HEK293 (cell line): ENCODE results near the gene NR3C2.

Source experiments
- CTCF ChIA-PET: fragments of 350-600 bp; formaldehyde crosslinking; extraction: SDS; loops from one replicate; lab custom pipeline; 2021; ENCODE audit warnings: antibody characterized with exemption; lab: Yijun Ruan, JAX
- POLR2A ChIA-PET: fragments of 300-600 bp; formaldehyde crosslinking; extraction: SDS; loops from one replicate; lab custom pipeline; 2020; ENCODE audit warnings: antibody characterized with exemption, inconsistent platforms; lab: Yijun Ruan, JAX
- H3K27ac ChIP-seq: fragments of 200-500 bp; sonication (Bioruptor generic); 2 replicates; pipeline ENCODE4 v1.5.1; 2014; ENCODE audit warnings: low read depth, low read length, control low read depth, inconsistent platforms; ENCODE audit errors: extremely low read depth
- H3K36me3 ChIP-seq, 2 experiments: fragments of 200-500 bp in 1 of 2; sonication (Bioruptor generic) in 1 of 2; 1 replicate in 1 of 2; 2 replicates in 1 of 2; pipeline ENCODE4 v1.5.1; 2014 to 2017; ENCODE audit warnings: inconsistent platforms in 2 of 2, low read length in 2 of 2; ENCODE audit not compliant: control insufficient read depth in 2 of 2, insufficient read depth in 1 of 2
- H3K4me1 ChIP-seq: fragments of 200-500 bp; sonication (Bioruptor generic); 2 replicates; pipeline ENCODE4 v1.5.1; 2014; ENCODE audit warnings: mild to moderate bottlenecking, low read length, inconsistent platforms; ENCODE audit not compliant: control insufficient read depth, insufficient read depth
- H3K4me3 ChIP-seq: 2 replicates; pipeline ENCODE4 v1.5.1; 2011; ENCODE audit warnings: low read depth, mild to moderate bottlenecking, control low read depth, low read length, moderate library complexity
- H3K9me3 ChIP-seq: fragments of 200-500 bp; sonication (Bioruptor generic); 2 replicates; pipeline ENCODE4 v1.5.1; 2014; ENCODE audit warnings: low read depth, low read length, inconsistent platforms; ENCODE audit not compliant: control insufficient read depth, insufficient read depth
- HOXA7 ChIP-seq: sonication (generic); formaldehyde crosslinking; IDR thresholded peaks from 2 replicates; pipeline ENCODE4 v1.8.1; 2022; ENCODE audit warnings: missing genetic modification reagents, borderline replicate concordance
- KLF8 ChIP-seq: fragments of 450-650 bp; formaldehyde crosslinking; IDR thresholded peaks from 2 replicates; pipeline ENCODE4 v1.5.1; 2016; ENCODE audit warnings: missing biosample characterization, missing genetic modification characterization
- MYNN ChIP-seq: fragments of 450-650 bp; formaldehyde crosslinking; IDR thresholded peaks from 2 replicates; pipeline ENCODE4 v1.5.1; 2016; ENCODE audit warnings: missing biosample characterization, missing genetic modification characterization, borderline replicate concordance
- ZFHX2 ChIP-seq: fragments of 450-650 bp; formaldehyde crosslinking; conservative IDR thresholded peaks from 2 replicates; pipeline ENCODE4 v1.5.1; 2016; ENCODE audit warnings: missing biosample characterization, missing genetic modification characterization
- ZFP41 ChIP-seq: fragments of 450-650 bp; formaldehyde crosslinking; IDR thresholded peaks from 2 replicates; pipeline ENCODE4 v1.5.1; 2016; ENCODE audit warnings: missing biosample characterization, missing genetic modification characterization, borderline replicate concordance
- ZNF202 ChIP-seq: fragments of 450-650 bp; formaldehyde crosslinking; IDR thresholded peaks from 2 replicates; pipeline ENCODE4 v1.5.1; 2016; ENCODE audit warnings: missing biosample characterization, missing genetic modification characterization, borderline replicate concordance
- ZNF221 ChIP-seq: fragments of 450-650 bp; formaldehyde crosslinking; IDR thresholded peaks from 2 replicates; pipeline ENCODE4 v1.5.1; 2017; ENCODE audit warnings: missing biosample characterization, missing genetic modification characterization, borderline replicate concordance
- ZNF391 ChIP-seq: fragments of 450-650 bp; formaldehyde crosslinking; IDR thresholded peaks from 2 replicates; pipeline ENCODE4 v1.5.1; 2016; ENCODE audit warnings: low read depth, missing biosample characterization, missing genetic modification characterization, borderline replicate concordance
- ZNF48 ChIP-seq: fragments of 450-650 bp; formaldehyde crosslinking; IDR thresholded peaks from 2 replicates; pipeline ENCODE4 v1.5.1; 2016; ENCODE audit warnings: missing biosample characterization, missing genetic modification characterization
- ZNF549 ChIP-seq: fragments of 450-650 bp; IDR thresholded peaks from 2 replicates; pipeline ENCODE4 v1.5.1; 2018; ENCODE audit warnings: missing biosample characterization, missing genetic modification characterization, mild to moderate bottlenecking, inconsistent platforms, moderate library complexity
- ZNF600 ChIP-seq: fragments of 450-650 bp; formaldehyde crosslinking; IDR thresholded peaks from 2 replicates; pipeline ENCODE4 v1.5.1; 2016; ENCODE audit warnings: missing biosample characterization, missing genetic modification characterization
- ZNF623 ChIP-seq: fragments of 450-650 bp; formaldehyde crosslinking; IDR thresholded peaks from 2 replicates; pipeline ENCODE4 v1.5.1; 2016; ENCODE audit warnings: missing biosample characterization, missing genetic modification characterization
- ZNF677 ChIP-seq: fragments of 450-650 bp; IDR thresholded peaks from 2 replicates; pipeline ENCODE4 v1.5.0; 2018; ENCODE audit warnings: missing biosample characterization, mild to moderate bottlenecking, missing genetic modification characterization, moderate library complexity
- ZSCAN23 ChIP-seq: fragments of 450-650 bp; formaldehyde crosslinking; IDR thresholded peaks from 2 replicates; pipeline ENCODE4 v1.5.1; 2016; ENCODE audit warnings: missing biosample characterization, missing genetic modification characterization
- TF ChIP-seq, protein P1 (sequence below): fragments of 450-650 bp; formaldehyde crosslinking; conservative IDR thresholded peaks from 2 replicates; pipeline ENCODE4 v1.5.1; 2016; ENCODE audit warnings: low read depth, missing biosample characterization, missing genetic modification characterization
- TF ChIP-seq, protein P2 (sequence below): fragments of 450-650 bp; formaldehyde crosslinking; IDR thresholded peaks from 2 replicates; pipeline ENCODE4 v1.5.1; 2016; ENCODE audit warnings: missing biosample characterization, missing genetic modification characterization
- TF ChIP-seq, protein P3 (sequence below): fragments of 450-650 bp; formaldehyde crosslinking; IDR thresholded peaks from 2 replicates; pipeline ENCODE4 v1.5.1; 2017; ENCODE audit warnings: missing biosample characterization, missing genetic modification characterization
- TF ChIP-seq, protein P4 (sequence below): fragments of 450-650 bp; formaldehyde crosslinking; IDR thresholded peaks from 2 replicates; pipeline ENCODE4 v1.5.1; 2017; ENCODE audit warnings: missing biosample characterization, missing genetic modification characterization
- TF ChIP-seq, protein P5 (sequence below): fragments of 450-650 bp; formaldehyde crosslinking; IDR thresholded peaks from 2 replicates; pipeline ENCODE4 v1.5.0; 2017; ENCODE audit warnings: missing biosample characterization, missing genetic modification characterization, borderline replicate concordance

NR3C2 gene

DNA sequence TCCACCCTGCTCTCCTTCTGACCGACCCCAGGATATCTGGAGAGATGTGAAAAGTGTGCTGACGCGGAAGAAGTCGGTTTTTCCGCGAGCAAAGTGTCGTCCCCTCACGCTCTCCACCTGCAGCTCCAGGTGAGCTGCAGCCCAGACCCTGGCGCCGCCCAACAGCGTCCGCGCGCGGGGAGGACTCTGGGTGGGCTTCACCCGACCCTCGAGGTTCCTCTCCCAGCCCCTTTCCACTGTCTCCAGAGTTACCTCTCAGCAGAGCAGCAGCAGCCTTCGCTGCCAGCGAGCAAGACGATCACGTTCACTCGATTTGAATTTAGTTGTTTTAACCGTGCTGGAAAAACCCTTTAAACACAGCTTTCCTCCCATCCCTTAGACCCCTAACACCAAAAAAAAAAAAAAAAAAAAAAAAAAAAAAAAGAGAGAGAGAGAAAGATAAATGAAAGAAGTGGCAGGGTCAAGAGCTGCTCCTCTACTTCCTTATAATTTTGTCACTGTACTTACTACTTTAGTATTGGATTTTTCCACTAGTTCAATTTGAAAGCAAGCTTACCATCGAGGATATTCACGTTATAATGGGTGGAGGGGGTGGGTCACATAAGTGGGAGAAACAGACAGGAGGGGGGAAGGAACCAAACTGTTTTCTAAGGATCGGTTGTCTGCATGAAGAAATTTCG, 758 bp upstream of the NR3C2 start (continued):
- TF ChIP-seq, protein P1, sequence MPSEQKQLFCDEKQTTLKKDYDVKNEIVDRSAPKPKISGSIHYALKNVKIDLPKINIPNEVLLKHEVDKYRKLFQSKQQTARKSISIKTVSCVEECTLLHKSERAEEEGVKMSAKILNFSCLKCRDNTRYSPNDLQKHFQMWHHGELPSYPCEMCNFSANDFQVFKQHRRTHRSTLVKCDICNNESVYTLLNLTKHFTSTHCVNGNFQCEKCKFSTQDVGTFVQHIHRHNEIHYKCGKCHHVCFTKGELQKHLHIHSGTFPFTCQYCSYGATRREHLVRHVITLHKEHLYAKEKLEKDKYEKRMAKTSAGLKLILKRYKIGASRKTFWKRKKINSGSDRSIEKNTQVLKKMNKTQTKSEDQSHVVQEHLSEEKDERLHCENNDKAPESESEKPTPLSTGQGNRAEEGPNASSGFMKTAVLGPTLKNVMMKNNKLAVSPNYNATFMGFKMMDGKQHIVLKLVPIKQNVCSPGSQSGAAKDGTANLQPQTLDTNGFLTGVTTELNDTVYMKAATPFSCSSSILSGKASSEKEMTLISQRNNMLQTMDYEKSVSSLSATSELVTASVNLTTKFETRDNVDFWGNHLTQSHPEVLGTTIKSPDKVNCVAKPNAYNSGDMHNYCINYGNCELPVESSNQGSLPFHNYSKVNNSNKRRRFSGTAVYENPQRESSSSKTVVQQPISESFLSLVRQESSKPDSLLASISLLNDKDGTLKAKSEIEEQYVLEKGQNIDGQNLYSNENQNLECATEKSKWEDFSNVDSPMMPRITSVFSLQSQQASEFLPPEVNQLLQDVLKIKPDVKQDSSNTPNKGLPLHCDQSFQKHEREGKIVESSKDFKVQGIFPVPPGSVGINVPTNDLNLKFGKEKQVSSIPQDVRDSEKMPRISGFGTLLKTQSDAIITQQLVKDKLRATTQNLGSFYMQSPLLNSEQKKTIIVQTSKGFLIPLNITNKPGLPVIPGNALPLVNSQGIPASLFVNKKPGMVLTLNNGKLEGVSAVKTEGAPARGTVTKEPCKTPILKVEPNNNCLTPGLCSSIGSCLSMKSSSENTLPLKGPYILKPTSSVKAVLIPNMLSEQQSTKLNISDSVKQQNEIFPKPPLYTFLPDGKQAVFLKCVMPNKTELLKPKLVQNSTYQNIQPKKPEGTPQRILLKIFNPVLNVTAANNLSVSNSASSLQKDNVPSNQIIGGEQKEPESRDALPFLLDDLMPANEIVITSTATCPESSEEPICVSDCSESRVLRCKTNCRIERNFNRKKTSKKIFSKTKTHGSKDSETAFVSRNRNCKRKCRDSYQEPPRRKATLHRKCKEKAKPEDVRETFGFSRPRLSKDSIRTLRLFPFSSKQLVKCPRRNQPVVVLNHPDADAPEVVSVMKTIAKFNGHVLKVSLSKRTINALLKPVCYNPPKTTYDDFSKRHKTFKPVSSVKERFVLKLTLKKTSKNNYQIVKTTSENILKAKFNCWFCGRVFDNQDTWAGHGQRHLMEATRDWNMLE (tag by site-specific recombination) = no peak
- no peak for TF ChIP-seq MYNN (tag by site-specific recombination)
- no peak for TF ChIP-seq ZFP41
- TF ChIP-seq ZFHX2 (tag by site-specific recombination) = 0 out of 2 replicates have a peak, but pooled peaks have one; percentile 6
- TF ChIP-seq ZNF202 (tag by site-specific recombination) = no peak
- TF ChIP-seq ZNF677 = no peak
- no peak for TF ChIP-seq ZNF549 (tag by site-specific recombination)
- no peak for TF ChIP-seq KLF8 (tag by site-specific recombination)
- TF ChIP-seq, protein P2, sequence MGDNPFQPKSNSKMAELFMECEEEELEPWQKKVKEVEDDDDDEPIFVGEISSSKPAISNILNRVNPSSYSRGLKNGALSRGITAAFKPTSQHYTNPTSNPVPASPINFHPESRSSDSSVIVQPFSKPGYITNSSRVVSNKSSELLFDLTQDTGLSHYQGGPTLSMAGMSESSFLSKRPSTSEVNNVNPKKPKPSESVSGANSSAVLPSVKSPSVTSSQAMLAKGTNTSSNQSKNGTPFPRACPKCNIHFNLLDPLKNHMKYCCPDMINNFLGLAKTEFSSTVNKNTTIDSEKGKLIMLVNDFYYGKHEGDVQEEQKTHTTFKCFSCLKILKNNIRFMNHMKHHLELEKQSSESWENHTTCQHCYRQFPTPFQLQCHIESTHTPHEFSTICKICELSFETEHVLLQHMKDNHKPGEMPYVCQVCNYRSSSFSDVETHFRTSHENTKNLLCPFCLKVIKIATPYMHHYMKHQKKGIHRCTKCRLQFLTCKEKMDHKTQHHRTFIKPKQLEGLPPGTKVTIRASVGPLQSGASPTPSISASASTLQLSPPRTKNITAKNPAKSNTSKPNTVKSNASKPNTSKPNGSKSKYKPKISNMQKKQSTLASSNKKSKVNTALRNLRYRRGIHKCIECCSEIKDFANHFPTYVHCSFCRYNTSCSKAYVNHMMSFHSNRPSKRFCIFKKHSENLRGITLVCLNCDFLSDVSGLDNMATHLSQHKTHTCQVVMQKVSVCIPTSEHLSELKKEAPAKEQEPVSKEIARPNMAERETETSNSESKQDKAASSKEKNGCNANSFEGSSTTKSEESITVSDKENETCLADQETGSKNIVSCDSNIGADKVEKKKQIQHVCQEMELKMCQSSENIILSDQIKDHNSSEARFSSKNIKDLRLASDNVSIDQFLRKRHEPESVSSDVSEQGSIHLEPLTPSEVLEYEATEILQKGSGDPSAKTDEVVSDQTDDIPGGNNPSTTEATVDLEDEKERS = no peak
- TF ChIP-seq ZNF391 (tag by site-specific recombination) = peak; percentile 86; the same call in 1 of the 2 replicates
- 0 out of 2 replicates have a peak, but pooled peaks have one; percentile 9 for TF ChIP-seq ZNF600
- TF ChIP-seq, protein P3, sequence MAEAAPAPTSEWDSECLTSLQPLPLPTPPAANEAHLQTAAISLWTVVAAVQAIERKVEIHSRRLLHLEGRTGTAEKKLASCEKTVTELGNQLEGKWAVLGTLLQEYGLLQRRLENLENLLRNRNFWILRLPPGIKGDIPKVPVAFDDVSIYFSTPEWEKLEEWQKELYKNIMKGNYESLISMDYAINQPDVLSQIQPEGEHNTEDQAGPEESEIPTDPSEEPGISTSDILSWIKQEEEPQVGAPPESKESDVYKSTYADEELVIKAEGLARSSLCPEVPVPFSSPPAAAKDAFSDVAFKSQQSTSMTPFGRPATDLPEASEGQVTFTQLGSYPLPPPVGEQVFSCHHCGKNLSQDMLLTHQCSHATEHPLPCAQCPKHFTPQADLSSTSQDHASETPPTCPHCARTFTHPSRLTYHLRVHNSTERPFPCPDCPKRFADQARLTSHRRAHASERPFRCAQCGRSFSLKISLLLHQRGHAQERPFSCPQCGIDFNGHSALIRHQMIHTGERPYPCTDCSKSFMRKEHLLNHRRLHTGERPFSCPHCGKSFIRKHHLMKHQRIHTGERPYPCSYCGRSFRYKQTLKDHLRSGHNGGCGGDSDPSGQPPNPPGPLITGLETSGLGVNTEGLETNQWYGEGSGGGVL (tag by site-specific recombination) = peak; percentile 37; the same call in 1 of the 2 replicates
- 0 out of 2 replicates have a peak, but pooled peaks have one; percentile 9 for TF ChIP-seq ZNF623 (tag by site-specific recombination)

DNA sequence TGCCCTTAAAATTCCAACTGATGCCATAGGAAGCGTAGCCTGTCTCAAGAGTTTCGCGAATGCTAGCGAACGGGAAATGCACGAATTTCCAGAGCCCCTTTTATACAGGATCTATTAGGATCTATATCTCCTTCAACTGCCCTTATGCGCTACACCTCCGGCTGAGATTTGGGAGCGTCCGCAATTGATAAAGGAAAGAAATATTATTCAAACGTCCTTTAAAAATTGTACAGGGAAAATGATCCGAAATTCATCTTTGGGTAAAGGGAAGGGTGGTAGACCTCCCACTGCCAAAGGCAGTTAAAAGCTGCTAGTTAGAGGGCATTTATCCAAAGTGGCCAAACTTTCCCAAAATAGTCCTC, 609 bp downstream of the NR3C2 start:
- Histone ChIP-seq H3K36me3 (no peaks in the 10 kb centered on the region), H3K27ac (peak overlapping the region; percentile 85; the same call in 1 of the 2 replicates), H3K4me1 (peaks cover 6% of the 10 kb centered on the region; the same call in 1 of the 2 replicates), H3K9me3 (no peaks in the 10 kb centered on the region), H3K4me3 (peak overlapping the region; percentile 68)
- ChIA-PET CTCF (no interaction called here), POLR2A (no interaction called here)
- TF ChIP-seq, protein P4, sequence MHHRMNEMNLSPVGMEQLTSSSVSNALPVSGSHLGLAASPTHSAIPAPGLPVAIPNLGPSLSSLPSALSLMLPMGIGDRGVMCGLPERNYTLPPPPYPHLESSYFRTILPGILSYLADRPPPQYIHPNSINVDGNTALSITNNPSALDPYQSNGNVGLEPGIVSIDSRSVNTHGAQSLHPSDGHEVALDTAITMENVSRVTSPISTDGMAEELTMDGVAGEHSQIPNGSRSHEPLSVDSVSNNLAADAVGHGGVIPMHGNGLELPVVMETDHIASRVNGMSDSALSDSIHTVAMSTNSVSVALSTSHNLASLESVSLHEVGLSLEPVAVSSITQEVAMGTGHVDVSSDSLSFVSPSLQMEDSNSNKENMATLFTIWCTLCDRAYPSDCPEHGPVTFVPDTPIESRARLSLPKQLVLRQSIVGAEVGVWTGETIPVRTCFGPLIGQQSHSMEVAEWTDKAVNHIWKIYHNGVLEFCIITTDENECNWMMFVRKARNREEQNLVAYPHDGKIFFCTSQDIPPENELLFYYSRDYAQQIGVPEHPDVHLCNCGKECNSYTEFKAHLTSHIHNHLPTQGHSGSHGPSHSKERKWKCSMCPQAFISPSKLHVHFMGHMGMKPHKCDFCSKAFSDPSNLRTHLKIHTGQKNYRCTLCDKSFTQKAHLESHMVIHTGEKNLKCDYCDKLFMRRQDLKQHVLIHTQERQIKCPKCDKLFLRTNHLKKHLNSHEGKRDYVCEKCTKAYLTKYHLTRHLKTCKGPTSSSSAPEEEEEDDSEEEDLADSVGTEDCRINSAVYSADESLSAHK (tag by site-specific recombination) = no peak
- TF ChIP-seq ZNF48 (tag by site-specific recombination) (no peak), ZSCAN23 (tag by site-specific recombination) (no peak), HOXA7 (CRISPR knock-in tag) (no peak), ZNF221 (tag by site-specific recombination) (no peak)
- TF ChIP-seq, protein P5, sequence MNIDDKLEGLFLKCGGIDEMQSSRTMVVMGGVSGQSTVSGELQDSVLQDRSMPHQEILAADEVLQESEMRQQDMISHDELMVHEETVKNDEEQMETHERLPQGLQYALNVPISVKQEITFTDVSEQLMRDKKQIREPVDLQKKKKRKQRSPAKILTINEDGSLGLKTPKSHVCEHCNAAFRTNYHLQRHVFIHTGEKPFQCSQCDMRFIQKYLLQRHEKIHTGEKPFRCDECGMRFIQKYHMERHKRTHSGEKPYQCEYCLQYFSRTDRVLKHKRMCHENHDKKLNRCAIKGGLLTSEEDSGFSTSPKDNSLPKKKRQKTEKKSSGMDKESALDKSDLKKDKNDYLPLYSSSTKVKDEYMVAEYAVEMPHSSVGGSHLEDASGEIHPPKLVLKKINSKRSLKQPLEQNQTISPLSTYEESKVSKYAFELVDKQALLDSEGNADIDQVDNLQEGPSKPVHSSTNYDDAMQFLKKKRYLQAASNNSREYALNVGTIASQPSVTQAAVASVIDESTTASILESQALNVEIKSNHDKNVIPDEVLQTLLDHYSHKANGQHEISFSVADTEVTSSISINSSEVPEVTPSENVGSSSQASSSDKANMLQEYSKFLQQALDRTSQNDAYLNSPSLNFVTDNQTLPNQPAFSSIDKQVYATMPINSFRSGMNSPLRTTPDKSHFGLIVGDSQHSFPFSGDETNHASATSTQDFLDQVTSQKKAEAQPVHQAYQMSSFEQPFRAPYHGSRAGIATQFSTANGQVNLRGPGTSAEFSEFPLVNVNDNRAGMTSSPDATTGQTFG (tag by site-specific recombination) = no peak
